WTC11 (cell line): ENCODE data around the gene TRIM58. TPM values are rescaled to one million over a fixed set of nuclear protein-coding genes. Genes with fewer than 3 reads are reported as not detected.
A peak's percentile ranks its signal among the peaks of the same experiment; 100 is the strongest.

Experiments
- ATAC-seq: fragments of 200-7000 bp; cut with Tn5 transposase; 2 replicates; pipeline ENCODE4 v1.10.0; 2021; ENCODE audit warnings: mild to moderate bottlenecking, moderate library complexity
- CTCF ChIA-PET: fragments of 300-600 bp; sonication (Branson Sonifier 250); formaldehyde crosslinking; loops from one replicate; lab custom pipeline; 2021; ENCODE audit warnings: antibody characterized with exemption; lab: Charles Lee
- POLR2A ChIA-PET: fragments of 350-600 bp; sonication (Branson Sonifier 250); formaldehyde crosslinking; loops from one replicate; lab custom pipeline; 2021; ENCODE audit warnings: antibody characterized with exemption; lab: Charles Lee
- DNase-seq: peaks from one replicate; pipeline ENCODE4 v3.0.0; 2021; ENCODE audit warnings: low spot score
- H3K27ac Mint-ChIP-seq: 2 replicates; pipeline ENCODE4 v1.8.0; 2021; ENCODE audit warnings: mixed read lengths
- H3K27me3 Mint-ChIP-seq: 2 replicates; pipeline ENCODE4 v1.8.0; 2021; ENCODE audit warnings: low read depth, mild to moderate bottlenecking, moderate library complexity, mixed read lengths
- H3K36me3 Mint-ChIP-seq: 2 replicates; pipeline ENCODE4 v1.8.0; 2021; ENCODE audit warnings: mixed read lengths
- H3K4me1 Mint-ChIP-seq: 2 replicates; pipeline ENCODE4 v1.8.0; 2022; ENCODE audit warnings: mixed read lengths
- H3K4me3 Mint-ChIP-seq: 2 replicates; pipeline ENCODE4 v1.8.0; 2021; ENCODE audit warnings: mild to moderate bottlenecking, moderate library complexity, mixed read lengths
- H3K9me3 Mint-ChIP-seq: 2 replicates; pipeline ENCODE4 v1.8.0; 2021; ENCODE audit warnings: mixed read lengths
- ATF1 ChIP-seq: sonication (generic); formaldehyde crosslinking; IDR thresholded peaks from 2 replicates; pipeline ENCODE4 v1.8.1; 2023; ENCODE audit warnings: mild to moderate bottlenecking, moderate library complexity, missing genetic modification reagents
- CBFB ChIP-seq: sonication (generic); formaldehyde crosslinking; IDR thresholded peaks from 2 replicates; pipeline ENCODE4 v1.8.1; 2022; ENCODE audit warnings: mild to moderate bottlenecking, low read depth, missing genetic modification reagents
- E2F4 ChIP-seq: sonication (generic); formaldehyde crosslinking; IDR thresholded peaks from 2 replicates; pipeline ENCODE4 v1.8.1; 2022; ENCODE audit warnings: low read depth, mild to moderate bottlenecking, moderate library complexity, missing genetic modification reagents, borderline replicate concordance
- E2F5 ChIP-seq: sonication (generic); formaldehyde crosslinking; IDR thresholded peaks from 2 replicates; pipeline ENCODE4 v1.8.1; 2022; ENCODE audit warnings: mild to moderate bottlenecking, moderate library complexity, missing genetic modification reagents
- EMX1 ChIP-seq: fragments of 250-450 bp; sonication (Bioruptor Pico); IDR thresholded peaks from 2 replicates; pipeline ENCODE4 v1.8.0; 2021; ENCODE audit warnings: mild to moderate bottlenecking
- ETV6 ChIP-seq: sonication (generic); formaldehyde crosslinking; IDR thresholded peaks from 2 replicates; pipeline ENCODE4 v1.8.1; 2022; ENCODE audit warnings: mild to moderate bottlenecking, missing genetic modification reagents
- FOXP4 ChIP-seq: sonication (generic); formaldehyde crosslinking; IDR thresholded peaks from 2 replicates; pipeline ENCODE4 v1.8.0; 2022; ENCODE audit warnings: mild to moderate bottlenecking, missing genetic modification reagents
- GABPB1 ChIP-seq: sonication (generic); formaldehyde crosslinking; IDR thresholded peaks from 2 replicates; pipeline ENCODE4 v1.8.1; 2023; ENCODE audit warnings: mild to moderate bottlenecking, missing genetic modification reagents
- GRHL2 ChIP-seq: fragments of 250-450 bp; sonication (Bioruptor Pico); IDR thresholded peaks from 2 replicates; pipeline ENCODE4 v1.8.0; 2022; ENCODE audit warnings: mild to moderate bottlenecking, moderate library complexity; ENCODE audit not compliant: insufficient replicate concordance, severe bottlenecking
- HMGA2 ChIP-seq: fragments of 250-450 bp; sonication (Bioruptor Pico); IDR thresholded peaks from 2 replicates; pipeline ENCODE4 v1.4.0; 2021; ENCODE audit warnings: mild to moderate bottlenecking, moderate library complexity
- IRF2 ChIP-seq: sonication (generic); formaldehyde crosslinking; IDR thresholded peaks from 2 replicates; pipeline ENCODE4 v1.8.0; 2022; ENCODE audit warnings: low read depth, missing genetic modification reagents, borderline replicate concordance
- JAZF1 ChIP-seq: fragments of 250-450 bp; sonication (Bioruptor Pico); IDR thresholded peaks from 2 replicates; pipeline ENCODE4 v1.9.0; 2021; ENCODE audit warnings: moderate library complexity, mild to moderate bottlenecking, inconsistent platforms
- MXD4 ChIP-seq: fragments of 250-450 bp; sonication (Bioruptor Pico); IDR thresholded peaks from 2 replicates; pipeline ENCODE4 v1.8.0; 2021; ENCODE audit warnings: mild to moderate bottlenecking, moderate library complexity, borderline replicate concordance
- NR2C2 ChIP-seq: sonication (generic); formaldehyde crosslinking; IDR thresholded peaks from 2 replicates; pipeline ENCODE4 v1.8.0; 2022; ENCODE audit warnings: mild to moderate bottlenecking, missing genetic modification reagents
- PRDM15 ChIP-seq: sonication (generic); formaldehyde crosslinking; IDR thresholded peaks from 2 replicates; pipeline ENCODE4 v1.8.0; 2022; ENCODE audit warnings: missing genetic modification reagents
- RORB ChIP-seq: fragments of 250-450 bp; sonication (Bioruptor Pico); IDR thresholded peaks from 2 replicates; pipeline ENCODE4 v1.9.0; 2021; ENCODE audit warnings: mild to moderate bottlenecking
- SMAD4 ChIP-seq: sonication (generic); formaldehyde crosslinking; IDR thresholded peaks from 2 replicates; pipeline ENCODE4 v1.8.0; 2022; ENCODE audit warnings: mild to moderate bottlenecking, missing genetic modification reagents
- TCF7 ChIP-seq: sonication (generic); formaldehyde crosslinking; IDR thresholded peaks from 2 replicates; pipeline ENCODE4 v1.8.0; 2022; ENCODE audit warnings: mild to moderate bottlenecking, low read depth, missing genetic modification reagents, moderate library complexity
- TEAD1 ChIP-seq: sonication (generic); formaldehyde crosslinking; IDR thresholded peaks from 2 replicates; pipeline ENCODE4 v1.8.0; 2022; ENCODE audit warnings: mild to moderate bottlenecking, missing genetic modification reagents
- ZNF121 ChIP-seq: sonication (generic); formaldehyde crosslinking; IDR thresholded peaks from 2 replicates; pipeline ENCODE4 v1.8.0; 2023; ENCODE audit warnings: missing genetic modification reagents
- ZNF263 ChIP-seq: sonication (generic); formaldehyde crosslinking; IDR thresholded peaks from 2 replicates; pipeline ENCODE4 v1.8.1; 2022; ENCODE audit warnings: low read depth, mild to moderate bottlenecking, moderate library complexity, missing genetic modification reagents
- ZNF396 ChIP-seq: fragments of 250-450 bp; sonication (Bioruptor Pico); IDR thresholded peaks from 2 replicates; pipeline ENCODE4 v1.8.0; 2021; ENCODE audit warnings: mild to moderate bottlenecking, moderate library complexity, borderline replicate concordance
- ZNF423 ChIP-seq: fragments of 250-450 bp; sonication (Bioruptor Pico); IDR thresholded peaks from 2 replicates; pipeline ENCODE4 v2.1.2; 2022; ENCODE audit warnings: mild to moderate bottlenecking, moderate library complexity
- ZNF671 ChIP-seq: fragments of 250-450 bp; sonication (Bioruptor Pico); IDR thresholded peaks from 2 replicates; pipeline ENCODE4 v1.8.0; 2021; ENCODE audit warnings: mild to moderate bottlenecking
- total RNA-seq: library from RNA; stranded (reverse); gene quantifications from 3 replicates; pipeline ENCODE4 v1.2.3, GENCODE V29; 2021
- TF ChIP-seq, protein P1 (sequence below): sonication (generic); formaldehyde crosslinking; IDR thresholded peaks from 2 replicates; pipeline ENCODE4 v1.8.0; 2022; ENCODE audit warnings: mild to moderate bottlenecking, missing genetic modification reagents
- TF ChIP-seq, protein P2 (sequence below): sonication (generic); formaldehyde crosslinking; IDR thresholded peaks from 2 replicates; pipeline ENCODE4 v1.8.1; 2023; ENCODE audit warnings: mild to moderate bottlenecking, missing genetic modification reagents, moderate library complexity
- TF ChIP-seq, protein P3 (sequence below): sonication (generic); formaldehyde crosslinking; IDR thresholded peaks from 2 replicates; pipeline ENCODE4 v1.8.1; 2023; ENCODE audit warnings: mild to moderate bottlenecking, moderate library complexity, missing genetic modification reagents

The TRIM58 gene
- total RNA-seq, 1 experiment from 2014 or later, result 1.0 TPM

- peaks cover 39% of the 10 kb centered on the region for H3K9me3 Mint-ChIP-seq
- TF ChIP-seq JAZF1, result no peak
- TF ChIP-seq, protein P1, sequence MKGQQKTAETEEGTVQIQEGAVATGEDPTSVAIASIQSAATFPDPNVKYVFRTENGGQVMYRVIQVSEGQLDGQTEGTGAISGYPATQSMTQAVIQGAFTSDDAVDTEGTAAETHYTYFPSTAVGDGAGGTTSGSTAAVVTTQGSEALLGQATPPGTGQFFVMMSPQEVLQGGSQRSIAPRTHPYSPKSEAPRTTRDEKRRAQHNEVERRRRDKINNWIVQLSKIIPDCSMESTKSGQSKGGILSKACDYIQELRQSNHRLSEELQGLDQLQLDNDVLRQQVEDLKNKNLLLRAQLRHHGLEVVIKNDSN (CRISPR knock-in tag), result no peak
- TF ChIP-seq NR2C2, result no peak
- TF ChIP-seq, protein P2, sequence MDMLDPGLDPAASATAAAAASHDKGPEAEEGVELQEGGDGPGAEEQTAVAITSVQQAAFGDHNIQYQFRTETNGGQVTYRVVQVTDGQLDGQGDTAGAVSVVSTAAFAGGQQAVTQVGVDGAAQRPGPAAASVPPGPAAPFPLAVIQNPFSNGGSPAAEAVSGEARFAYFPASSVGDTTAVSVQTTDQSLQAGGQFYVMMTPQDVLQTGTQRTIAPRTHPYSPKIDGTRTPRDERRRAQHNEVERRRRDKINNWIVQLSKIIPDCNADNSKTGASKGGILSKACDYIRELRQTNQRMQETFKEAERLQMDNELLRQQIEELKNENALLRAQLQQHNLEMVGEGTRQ, result no peak
- no peak for TF ChIP-seq ATF1 (CRISPR knock-in tag)
- TF ChIP-seq GABPB1 (CRISPR knock-in tag), result no peak
- TF ChIP-seq ETV6 (CRISPR knock-in tag), result no peak
- TF ChIP-seq TCF7 (CRISPR knock-in tag), result no peak
- no peak for TF ChIP-seq EMX1 (CRISPR knock-in tag)
- no peak for TF ChIP-seq ZNF423
- no peak for TF ChIP-seq ZNF121
- no peak for TF ChIP-seq TEAD1
- no peak for TF ChIP-seq PRDM15 (CRISPR knock-in tag)
- no peak for TF ChIP-seq ZNF671 (CRISPR knock-in tag)
- TF ChIP-seq ZNF263, result no peak
- TF ChIP-seq, protein P3, sequence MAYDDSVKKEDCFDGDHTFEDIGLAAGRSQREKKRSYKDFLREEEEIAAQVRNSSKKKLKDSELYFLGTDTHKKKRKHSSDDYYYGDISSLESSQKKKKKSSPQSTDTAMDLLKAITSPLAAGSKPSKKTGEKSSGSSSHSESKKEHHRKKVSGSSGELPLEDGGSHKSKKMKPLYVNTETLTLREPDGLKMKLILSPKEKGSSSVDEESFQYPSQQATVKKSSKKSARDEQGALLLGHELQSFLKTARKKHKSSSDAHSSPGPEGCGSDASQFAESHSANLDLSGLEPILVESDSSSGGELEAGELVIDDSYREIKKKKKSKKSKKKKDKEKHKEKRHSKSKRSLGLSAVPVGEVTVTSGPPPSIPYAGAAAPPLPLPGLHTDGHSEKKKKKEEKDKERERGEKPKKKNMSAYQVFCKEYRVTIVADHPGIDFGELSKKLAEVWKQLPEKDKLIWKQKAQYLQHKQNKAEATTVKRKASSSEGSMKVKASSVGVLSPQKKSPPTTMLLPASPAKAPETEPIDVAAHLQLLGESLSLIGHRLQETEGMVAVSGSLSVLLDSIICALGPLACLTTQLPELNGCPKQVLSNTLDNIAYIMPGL (CRISPR knock-in tag), result no peak
- no peak for TF ChIP-seq RORB (CRISPR knock-in tag)
- no peak for TF ChIP-seq SMAD4 (CRISPR knock-in tag)
- TF ChIP-seq HMGA2 (CRISPR knock-in tag), result no peak
- no peaks in the 10 kb centered on the region; the same call in 1 of the 2 replicates for H3K27me3 Mint-ChIP-seq
- peak; percentile 25 for DNase-seq
- H3K4me1 Mint-ChIP-seq, result no peaks in the 10 kb centered on the region
- peaks cover 21% of the 10 kb centered on the region; the same call in 1 of the 2 replicates for H3K36me3 Mint-ChIP-seq
- ATAC-seq, result peak; percentile 84
- no peak overlapping the region for H3K4me3 Mint-ChIP-seq
- ChIA-PET POLR2A (no interaction called here), CTCF (interaction anchor here (0.6 to 1.2 kb wide), 4 partner anchors 8 to 444 kb away, joined by 3 to 5 read pairs (median 4); partner anchors contain the start of gene OR11L1)
- H3K27ac Mint-ChIP-seq, result no peak overlapping the region
Observed at GRCh38 chr1:247833601-247834000, 23.4 kb upstream of the TRIM58 start.

GRCh38 chr1:247840818-247841217 lies 16.2 kb upstream of the TRIM58 start:
- H3K4me3 Mint-ChIP-seq, result no peak overlapping the region
- ChIA-PET CTCF (no interaction called here), POLR2A (no interaction called here)
- H3K4me1 Mint-ChIP-seq, result 0 out of 2 replicates have a peak, but pooled peaks cover 3% of the 10 kb centered on the region
- no peak for ATAC-seq
- peaks cover 51% of the 10 kb centered on the region for H3K9me3 Mint-ChIP-seq
- H3K27ac Mint-ChIP-seq, result no peak overlapping the region
- no peak for DNase-seq
- peaks cover 19% of the 10 kb centered on the region for H3K36me3 Mint-ChIP-seq
- no peaks in the 10 kb centered on the region; the same call in 1 of the 2 replicates for H3K27me3 Mint-ChIP-seq
- no peak for TF ChIP-seq TEAD1
- TF ChIP-seq E2F4 (CRISPR knock-in tag), result no peak
- no peak for TF ChIP-seq GRHL2
- no peak for TF ChIP-seq E2F5 (CRISPR knock-in tag)
- TF ChIP-seq CBFB (CRISPR knock-in tag), result no peak
- TF ChIP-seq FOXP4 (CRISPR knock-in tag), result no peak
- no peak for TF ChIP-seq MXD4 (CRISPR knock-in tag)
- no peak for TF ChIP-seq ZNF396
- TF ChIP-seq IRF2 (CRISPR knock-in tag), result no peak
